AML-193 (cell line): ENCODE data around the gene GNAT1.
"Not testable (repeated sequence)": the region's sequence is repeated elsewhere in the genome, so short reads cannot be mapped to it uniquely, and the experiment has no call there.

Experiments
- DNase-seq, 2 experiments: peaks; one replicate each; lab custom pipeline; 2025; lab: John Stamatoyannopoulos, UW

Gene GNAT1

DNA sequence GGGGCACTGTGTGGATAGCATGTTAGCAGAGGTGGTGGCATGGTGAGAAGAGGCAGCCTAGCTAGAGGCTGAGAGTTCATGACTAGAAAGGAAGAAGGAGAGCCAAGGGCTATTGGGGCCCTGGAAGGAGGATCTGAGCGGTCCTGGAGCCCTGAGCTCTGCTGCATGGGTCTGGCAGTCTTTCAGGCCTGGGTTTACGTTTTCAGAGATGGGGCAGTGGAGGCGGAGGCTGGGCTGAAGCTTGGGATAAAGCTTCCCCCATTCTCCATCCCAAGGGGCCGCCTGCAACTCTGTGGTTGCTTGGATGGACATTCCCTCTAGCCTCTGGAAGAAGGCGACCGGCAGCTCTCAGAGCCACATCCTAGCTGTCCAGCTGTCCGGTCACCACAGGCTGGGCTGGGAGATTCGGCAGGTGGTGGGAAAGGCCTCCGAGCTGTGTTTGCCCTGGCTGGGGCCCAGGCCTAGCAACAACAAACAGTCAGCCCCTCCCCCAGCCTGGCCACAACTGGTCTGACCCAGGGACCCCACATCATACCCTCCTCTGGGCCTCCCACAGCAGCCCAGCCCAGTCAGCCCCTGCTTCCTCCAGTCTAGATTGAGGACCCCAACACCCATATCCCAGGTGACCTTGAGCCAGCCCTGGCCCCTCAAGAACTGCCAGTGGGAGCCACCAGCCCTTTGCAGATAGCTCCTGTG is 11.9 kb downstream of the GNAT1 start:
- no peak for DNase-seq

DNA sequence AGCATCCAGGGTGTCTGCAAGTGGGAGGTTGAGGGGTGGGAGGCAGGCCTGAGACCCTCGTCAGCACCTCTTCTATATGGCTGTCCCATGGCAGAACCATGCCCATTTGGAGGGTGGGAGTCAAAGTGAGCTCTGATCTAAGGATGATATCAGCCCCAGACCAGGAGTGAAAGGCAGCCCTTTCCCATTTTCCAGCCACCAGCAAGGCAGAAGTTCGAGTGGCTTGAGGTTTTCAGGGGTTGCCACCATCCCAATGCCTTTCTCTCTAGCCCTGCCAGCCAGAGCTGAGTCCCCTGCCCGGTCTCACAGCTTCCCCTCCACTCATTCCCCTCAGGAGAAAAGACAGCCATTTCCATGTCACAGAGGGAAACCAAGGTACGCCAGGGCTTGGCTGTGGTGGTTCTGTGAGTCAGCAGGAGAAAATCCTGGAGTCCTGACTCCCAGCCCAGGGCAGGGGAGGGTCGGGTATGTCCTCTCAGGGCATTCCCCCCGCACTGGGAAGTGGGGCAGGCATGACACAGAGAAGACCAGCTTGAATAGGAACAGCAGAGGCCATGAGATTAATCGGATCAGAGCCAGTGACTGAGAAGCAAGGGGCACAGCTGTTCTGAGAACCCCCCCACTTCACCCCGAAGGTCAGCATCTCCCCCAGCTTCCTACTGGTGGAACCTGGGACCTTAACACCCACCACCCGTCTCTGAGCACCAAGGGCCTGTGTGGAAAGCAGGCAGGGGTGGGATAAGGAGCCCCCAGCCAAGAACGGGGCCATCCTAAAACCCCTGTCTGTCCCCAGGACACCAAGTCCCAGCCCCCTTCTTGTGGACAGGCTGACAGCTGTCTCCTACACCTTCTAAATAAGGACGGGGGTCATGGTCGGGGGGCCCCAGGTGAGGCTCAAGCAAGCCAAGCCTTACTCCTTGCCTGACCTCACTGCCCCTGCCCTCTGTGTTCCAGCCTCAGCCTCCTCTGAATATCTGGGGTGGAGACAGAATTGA is 12.7 kb downstream of the GNAT1 start:
- DNase-seq = no peak

DNA sequence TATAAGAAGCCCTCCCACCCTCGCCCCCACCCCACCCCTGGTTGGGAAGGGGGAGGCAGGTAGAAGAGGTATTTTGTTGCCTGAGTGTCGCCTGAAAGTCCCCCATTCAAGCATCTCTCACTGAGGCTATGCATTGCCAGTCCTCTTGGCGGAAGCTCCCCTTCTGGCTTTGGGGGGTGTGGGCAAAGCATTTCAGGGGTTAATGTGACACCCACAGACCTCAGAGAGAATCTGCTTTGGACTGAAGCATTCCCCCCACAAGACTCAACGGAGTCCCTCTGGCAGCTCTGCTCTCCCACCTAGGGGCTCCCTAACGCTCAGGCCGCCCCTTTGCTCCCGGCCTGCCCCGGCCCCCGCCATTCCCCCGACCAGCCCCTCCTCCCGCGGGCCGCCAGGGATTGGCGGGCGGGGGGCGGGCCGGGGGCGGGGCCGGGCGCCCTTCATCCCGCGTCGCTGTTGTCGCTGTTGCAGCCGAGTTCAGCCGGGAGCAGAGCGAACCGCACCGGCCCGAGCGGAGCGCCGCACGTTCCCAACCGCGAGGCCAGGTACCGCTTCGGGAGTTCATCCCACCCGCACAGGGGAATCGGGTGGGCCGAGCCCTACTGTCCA is 13.5 kb downstream of the GNAT1 start, which contains the start of gene SLC38A3:
Gene SLC38A3, plus strand, starts transcription at position 468 of the 609 bp plus-strand sequence. CDS start 8,929 bp downstream, outside the sequence.
- DNase-seq = no peak

DNA sequence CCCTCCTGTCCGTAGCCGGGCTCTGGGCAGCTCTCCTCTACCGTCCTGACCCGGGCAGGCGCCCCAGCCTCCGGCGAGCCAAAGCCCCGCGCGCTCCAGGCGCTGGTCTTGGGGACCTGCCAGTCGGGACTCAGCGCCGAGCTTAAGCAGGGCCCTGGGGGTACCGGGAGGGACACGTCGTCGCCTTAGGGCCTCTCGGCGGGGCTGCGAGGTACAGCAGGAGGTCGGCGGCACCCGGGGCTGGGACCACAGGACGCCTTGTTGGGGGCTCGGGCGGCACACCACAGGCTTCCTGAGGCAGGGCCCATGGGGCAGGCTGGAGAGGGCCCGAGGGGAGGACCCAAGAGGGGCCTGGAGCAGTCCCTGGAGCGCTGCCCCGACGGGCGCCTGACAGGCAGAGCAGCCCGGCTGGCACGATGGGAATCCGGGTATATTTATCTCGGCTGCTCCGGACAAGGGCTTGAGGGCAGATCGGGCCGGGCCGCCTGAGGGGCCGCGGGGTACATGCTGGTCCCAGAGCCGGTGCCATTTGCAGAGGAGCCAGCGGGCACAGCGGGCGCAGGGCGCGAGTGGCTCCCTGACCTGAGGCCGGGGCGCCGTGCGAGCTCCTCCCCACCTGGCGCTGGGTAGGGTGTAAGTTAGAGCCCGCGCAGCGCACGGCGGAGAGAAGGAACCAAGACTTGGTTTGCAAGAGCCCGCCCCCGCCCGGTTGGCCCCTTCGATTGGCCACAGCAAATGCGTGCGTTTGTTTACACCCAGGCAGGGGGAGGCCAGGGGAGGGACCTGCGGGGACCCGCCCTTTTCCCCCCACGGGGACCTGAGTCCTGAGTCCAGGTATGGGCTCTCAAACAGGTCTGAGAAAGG is 14.2 kb downstream of the GNAT1 start:
- DNase-seq = no peak

DNA sequence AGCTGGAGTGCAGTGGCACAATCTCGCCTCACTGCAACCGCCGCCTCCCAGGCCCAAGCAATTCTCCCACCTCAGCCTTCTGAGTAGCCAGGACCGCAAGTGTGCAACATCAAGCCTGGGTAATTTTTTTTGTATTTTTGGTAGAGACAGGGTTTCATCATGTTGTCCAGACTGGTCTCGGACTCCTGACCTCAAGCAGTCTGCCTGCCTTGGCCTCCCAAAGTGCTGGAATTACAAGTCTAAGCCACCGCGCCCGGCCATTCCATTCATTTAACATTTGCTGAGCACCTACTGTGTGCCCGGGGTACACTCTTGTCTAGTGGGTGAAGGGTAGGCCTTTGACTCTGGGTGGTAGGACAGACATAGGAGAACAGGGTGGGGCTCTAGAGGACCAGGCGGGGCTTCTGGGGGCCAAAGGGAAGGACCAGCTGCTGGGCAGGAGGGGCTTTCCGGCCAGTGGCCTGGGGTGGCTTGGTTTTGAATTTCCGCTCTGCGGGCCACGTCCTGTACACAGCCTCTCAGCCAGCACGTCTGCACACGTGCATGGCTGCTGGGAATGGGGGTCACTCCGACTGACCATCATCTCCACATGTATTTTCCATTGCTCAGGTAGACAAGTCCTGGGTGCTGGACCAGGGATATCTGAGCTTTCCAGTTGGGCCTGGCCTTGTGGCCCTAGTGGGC is 16.1 kb downstream of the GNAT1 start:
- DNase-seq = no peak

DNA sequence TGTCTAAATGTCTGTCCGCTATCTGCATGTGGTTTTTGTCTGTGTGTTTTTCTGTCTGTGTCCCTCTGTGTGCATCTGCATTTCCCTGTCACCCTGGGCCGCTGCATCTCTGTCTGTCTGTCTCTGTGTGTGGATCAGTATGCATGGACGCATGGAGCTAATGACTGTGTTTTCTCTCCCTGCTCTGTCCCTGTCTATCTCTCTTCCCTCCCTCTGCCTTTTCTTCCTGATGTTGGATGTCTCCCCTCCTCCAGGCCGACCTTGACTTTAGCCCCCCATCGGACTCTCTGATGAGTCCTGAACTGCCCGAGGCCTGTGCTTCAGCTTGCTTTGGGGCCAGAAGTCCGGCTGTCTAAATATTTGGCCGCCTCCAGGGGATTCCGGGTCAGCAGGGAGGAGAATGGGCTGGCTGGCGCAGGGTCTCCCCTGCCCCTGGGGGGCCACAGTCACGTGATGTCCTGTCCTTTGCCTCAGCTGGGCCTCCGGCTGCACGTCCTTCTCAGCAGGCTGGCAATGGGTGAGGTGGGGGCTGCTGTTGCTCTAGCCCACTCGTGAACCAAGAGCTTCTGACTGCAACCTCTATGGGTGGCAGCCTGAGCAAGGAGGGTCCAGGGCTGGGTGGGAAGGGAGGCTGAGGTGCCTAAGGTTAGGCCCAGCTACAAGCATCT is 17.4 kb downstream of the GNAT1 start:
- DNase-seq = no peak

DNA sequence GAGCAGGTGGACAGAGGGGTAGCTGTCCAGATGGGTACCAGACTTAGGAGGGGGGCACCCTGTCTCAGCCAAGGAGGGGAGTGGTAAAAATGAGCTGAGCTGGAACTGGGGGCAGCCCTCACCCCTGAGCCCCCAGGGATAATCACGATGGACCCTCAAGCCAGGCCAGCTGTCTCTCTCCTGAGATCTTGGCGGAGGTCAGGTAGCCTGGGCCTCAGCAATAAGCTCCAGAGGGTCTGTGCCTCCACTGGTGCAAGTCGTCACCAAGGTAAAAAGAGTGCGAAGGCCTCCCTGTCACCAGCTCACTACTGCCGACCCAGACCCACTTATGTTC is 18.7 kb downstream of the GNAT1 start:
- no peak for DNase-seq

DNA sequence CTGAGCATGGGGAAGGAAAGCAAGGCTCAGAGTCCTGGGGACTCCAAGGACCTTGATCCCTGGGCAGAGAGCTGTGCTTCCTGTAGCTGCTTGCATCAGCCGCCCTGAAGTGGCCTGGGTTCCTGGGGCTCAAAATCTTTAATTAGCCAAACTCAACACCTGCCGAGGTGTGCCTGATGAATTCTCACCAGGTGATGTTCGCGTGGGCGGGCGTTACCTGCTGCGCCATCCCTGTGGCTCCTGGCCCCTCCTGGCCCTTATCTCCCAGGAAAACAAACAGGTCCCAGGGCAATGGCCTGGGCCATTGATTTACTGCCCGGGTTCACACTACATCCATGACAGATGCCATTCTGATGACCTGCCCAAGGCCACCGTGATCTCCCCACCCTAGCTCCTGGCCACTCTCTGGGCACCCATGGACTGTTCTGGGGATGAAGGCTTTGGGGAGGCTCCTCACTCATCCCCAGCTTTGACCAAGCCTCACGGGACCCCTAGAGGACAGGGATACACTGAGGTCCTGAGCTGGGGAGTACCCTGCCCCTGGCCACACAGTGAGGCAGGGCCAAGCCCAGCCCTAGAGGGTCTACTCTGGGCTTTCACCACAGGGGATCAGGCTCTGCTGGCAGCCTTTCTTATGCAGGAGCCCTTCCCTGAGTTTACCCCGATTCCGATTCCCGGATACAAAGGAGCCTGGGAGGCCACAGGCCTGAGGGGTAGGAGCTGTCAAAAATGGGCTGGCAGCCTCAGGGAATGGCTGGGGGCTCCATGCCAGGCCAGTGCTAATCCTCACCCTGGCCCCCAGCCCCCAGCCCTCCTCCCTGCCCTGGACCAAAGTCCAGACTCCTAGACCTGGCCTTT is 19.3 kb downstream of the GNAT1 start:
- no peak for DNase-seq

DNA sequence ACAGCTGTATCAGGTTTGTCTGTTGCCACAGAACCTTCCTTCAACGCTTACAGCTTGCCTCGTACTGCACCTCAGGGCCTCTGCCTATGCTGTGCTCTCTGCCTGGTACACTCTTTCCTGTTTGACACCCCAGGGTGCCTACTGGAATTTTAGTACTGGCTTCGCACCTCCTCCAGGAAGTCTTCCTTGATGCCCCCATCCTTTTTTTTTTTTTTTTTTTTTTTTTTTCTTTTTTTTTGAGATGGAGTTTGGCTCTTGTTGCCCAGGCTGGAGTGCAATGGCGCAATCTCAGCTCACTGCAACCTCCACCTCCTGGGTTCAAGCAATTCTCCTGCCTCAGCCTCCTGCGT is 19.9 kb downstream of the GNAT1 start:
- DNase-seq = not testable (repeated sequence)

DNA sequence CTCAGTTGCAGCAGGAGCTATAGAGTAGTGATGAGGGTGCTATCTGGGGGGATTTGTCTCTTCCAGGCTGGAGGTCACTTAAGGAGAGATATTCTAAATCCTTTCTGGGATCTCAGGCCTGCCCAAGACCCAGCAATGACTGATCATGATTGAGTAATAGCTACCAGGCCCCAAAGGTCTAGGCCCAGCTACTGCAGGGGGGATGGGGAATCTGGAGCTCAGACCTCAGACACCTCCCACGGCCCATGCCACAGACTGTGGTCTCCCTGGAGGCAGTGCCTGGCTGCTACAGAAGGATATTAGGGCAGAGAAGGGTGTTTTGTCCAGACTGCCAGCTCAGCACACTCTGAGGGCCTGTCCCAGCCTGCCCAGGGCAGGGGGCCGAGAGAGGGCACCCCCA is 20.5 kb downstream of the GNAT1 start:
- peak; percentile 42 to 54 for DNase-seq

DNA sequence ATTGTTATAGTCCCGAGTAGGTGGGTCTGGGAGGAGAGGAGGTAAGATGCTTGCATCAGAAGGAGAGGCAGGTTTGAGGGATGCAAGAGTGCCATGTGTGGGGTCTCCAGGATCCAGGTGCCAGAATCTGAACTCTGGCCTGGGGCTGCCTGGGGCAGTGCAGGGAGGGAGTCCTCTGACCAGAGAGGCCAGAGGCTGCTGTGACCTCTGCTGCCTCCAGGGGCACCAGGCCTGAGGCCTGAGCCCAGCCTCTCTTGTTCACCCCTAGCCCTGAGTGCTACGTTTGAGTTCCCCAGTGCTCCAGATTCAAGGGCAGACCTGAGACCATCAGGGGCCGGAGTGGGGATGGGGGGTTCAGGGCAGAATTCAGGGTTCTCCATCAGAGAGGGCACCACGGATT is 21.1 kb downstream of the GNAT1 start:
- DNase-seq = peak in 1 of 2 experiments; percentile 9

DNA sequence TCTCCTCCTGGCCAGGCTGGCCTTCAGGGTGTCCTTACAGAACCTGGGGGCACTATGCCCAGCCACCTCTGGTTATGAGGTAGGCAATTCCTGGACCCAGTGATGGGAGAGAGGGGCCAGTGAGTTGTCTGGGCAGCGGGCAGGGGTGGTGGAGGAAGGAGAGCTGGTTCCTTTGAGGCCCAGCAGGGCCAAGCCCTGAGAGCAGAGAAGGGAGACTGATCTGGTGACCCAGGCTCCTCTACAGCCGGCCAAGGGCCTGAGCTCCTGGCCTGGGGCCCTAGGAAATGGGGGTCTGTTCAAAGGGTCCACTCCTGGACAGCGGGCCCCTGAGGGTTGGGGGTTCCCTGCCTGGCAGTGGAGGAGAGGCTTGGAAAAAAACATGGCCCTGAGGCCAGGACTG is 21.6 kb downstream of the GNAT1 start:
- no peak for DNase-seq

DNA sequence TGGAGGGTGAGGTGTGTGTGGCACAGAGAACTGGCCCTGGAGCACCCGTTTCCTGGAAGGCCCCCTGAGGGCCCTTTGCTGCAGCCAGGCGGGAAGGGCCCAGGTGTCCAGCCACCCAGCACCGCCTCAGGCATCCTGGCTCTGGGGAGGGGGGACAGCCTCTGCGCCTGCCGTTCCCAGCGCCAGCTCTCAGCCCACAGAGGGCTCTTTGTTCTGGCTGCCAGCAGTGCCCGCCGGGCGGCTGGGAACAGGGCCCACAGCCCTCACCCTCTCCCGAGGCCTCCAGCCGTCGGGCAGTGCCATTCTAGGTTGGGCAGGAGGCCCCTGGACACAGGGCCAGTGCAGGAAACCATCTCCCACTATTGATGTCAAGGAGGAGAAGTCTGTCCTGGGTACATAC is 22.0 kb downstream of the GNAT1 start:
- DNase-seq = no peak

DNA sequence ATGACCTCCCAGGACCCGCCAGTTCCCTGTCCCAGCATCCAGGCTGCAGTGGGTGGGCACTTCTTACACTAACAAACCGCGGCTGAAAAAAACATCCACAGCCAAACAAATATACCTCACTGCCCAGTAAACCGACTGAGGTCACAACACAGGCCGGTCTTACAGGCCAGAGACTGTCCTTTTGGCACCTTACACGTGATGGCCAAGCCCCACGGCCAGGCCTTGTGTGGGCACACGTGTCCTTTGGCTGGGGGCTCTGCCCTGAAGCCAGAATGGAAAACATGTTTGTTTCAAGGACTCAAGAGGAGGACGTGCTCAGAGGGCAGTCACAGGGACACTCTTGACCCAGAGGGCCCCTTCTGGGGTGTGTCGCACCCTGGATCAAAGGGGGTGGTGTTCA is 23.4 kb downstream of the GNAT1 start:
- no peak for DNase-seq

DNA sequence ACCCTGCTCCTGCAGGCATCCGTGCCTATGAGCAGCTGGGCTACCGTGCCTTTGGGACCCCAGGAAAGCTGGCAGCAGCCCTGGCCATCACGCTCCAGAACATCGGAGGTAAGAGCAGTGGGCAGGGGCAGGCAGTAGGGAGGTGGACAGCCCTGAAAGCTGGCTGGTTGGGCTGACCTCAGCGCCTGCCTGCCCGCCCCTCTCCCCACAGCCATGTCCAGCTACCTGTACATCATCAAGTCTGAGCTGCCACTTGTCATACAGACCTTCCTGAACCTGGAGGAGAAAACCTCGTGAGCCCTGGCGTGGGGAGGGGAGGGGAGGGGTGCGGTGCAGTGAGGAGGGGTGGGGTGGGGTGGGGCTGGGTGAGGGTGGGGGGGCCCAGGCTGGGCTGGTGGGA is 24.1 kb downstream of the GNAT1 start:
- DNase-seq = no peak

DNA sequence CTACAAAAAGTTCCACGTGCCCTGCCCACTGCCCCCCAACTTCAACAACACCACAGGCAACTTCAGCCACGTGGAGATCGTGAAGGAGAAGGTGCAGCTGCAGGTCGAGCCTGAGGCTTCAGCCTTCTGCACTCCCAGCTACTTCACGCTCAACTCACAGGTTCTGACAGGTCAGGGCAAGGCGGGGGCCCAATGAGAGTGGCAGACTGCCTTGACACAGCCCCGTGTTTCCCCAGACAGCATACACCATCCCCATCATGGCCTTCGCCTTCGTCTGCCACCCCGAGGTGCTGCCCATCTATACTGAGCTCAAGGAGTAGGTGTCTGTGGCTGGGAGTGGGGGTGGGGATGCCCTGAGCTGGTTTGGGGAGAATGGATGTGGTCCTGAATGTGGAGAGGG is 26.3 kb downstream of the GNAT1 start:
- DNase-seq = no peak

DNA sequence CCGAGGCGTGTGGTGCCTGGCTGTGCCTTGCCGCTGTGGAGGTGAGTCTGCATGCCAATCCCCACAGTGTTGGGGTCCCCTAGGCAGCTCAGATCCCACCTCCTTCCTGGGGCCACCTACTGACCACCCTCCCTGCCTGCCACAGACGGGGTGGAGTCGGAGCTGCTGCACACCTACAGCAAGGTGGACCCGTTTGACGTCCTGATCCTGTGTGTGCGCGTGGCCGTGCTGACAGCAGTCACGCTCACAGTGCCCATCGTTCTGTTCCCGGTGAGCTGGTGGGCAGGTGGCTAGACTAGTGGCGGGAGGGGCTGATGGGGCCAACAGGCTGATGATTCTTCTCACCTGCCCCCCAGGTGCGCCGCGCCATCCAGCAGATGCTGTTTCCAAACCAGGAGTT is 27.0 kb downstream of the GNAT1 start:
- DNase-seq = no peak

DNA sequence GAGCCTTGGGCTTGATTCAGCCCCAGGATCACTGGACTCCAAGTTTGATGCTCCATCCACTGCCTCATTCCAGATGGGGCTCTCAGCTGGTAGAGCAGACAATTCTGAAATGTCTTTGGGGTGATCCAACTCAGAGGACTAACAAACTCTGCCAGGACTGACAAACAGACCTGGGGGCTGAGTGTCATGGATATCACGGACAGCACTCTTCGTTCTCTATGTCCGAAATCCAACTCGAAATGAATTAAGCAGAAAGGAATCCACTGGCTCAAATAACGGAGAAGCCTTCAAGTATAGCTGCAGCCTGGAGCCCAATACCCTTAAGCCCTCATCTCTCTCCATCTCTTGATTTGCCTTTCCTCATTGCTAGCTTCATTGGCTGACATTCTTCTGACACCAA is 27.9 kb downstream of the GNAT1 start:
- DNase-seq = no peak

DNA sequence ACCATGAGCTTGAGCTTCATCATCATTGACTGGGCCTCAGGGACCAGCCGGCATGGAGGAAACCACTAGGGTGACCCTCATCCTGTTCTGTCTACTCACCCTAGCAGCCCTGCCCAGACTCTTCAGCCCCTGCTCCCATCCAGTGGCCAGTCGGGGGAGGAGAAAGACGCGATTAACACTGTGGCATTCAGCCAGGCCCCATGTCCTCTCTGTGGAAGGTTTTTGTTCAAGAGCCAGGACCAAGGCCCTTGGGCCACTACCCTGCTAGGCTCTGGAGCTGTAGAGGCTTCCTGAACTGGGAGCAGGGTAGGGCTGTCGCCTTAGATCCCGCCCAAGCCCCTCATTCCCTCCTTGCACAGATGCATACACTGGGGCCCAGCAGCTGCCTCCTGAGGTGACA is 28.7 kb downstream of the GNAT1 start:
- no peak for DNase-seq

DNA sequence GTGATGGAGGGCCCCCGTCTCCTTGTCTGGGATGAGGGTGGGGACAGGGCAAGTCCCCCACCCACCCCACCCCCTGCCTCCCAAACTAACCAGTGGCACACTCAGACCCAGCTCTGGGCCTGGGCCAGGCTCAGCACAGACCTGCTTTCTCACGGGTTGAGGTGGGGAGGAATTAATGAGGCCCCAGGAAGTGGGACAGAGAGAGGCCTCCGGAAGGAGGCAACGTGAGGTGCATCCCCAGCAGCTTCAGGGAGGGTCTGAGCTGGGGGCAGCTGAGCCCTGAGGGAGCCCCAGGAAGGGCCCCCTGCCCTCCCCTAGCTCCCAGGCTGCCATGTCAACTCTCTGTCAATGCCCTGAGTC is 29.6 kb downstream of the GNAT1 start:
- DNase-seq = no peak
